Kidney (tissue), 14 donors: ENCODE results near the gene COL9A2. TPM values are rescaled to one million over a fixed set of nuclear protein-coding genes. Genes with fewer than 3 reads are reported as not detected.

Experiments used
- DNase-seq, 5 donors: peaks; one replicate each; pipeline ENCODE4 v3.0.0-alpha.2; 2013 to 2020
- FAIRE-seq: peaks from 2 replicates; lab custom pipeline; 2012; peaks lifted over from hg19 to GRCh38; lab: Jason Lieb, UNC
- H3K27ac ChIP-seq, 2 donors: one replicate each; pipeline ENCODE4 v1.7.0; 2013; ENCODE audit warnings: low read depth in 2 of 2, low read length in 2 of 2, inconsistent platforms in 1 of 2
- H3K27me3 ChIP-seq: one replicate; pipeline ENCODE4 v1.7.1; 2013; ENCODE audit warnings: low read length, inconsistent platforms; ENCODE audit not compliant: control insufficient read depth, insufficient read depth
- H3K36me3 ChIP-seq, 3 donors: one replicate each; pipeline versions ENCODE4 v1.7.0 to v1.7.1; 2013; ENCODE audit warnings: low read length in 3 of 3, control low read depth in 1 of 3, inconsistent platforms in 1 of 3; ENCODE audit not compliant: insufficient read depth in 3 of 3, control insufficient read depth in 2 of 3
- H3K4me1 ChIP-seq, 3 donors: one replicate each; pipeline versions ENCODE4 v1.7.0 to v1.7.1; 2013; ENCODE audit warnings: low read length in 3 of 3, inconsistent platforms in 1 of 3, low read depth in 1 of 3; ENCODE audit not compliant: control insufficient read depth in 2 of 3, insufficient read depth in 2 of 3
- H3K4me3 ChIP-seq, 3 donors: one replicate each; pipeline versions ENCODE4 v1.7.0 to v1.8.1; 2013; ENCODE audit warnings: low read length in 3 of 3, control low read depth in 1 of 3, inconsistent platforms in 1 of 3
- H3K9ac ChIP-seq, 3 donors: one replicate each; pipeline versions ENCODE4 v1.7.0 to v1.7.1; 2013; ENCODE audit warnings: low read length in 3 of 3, control low read depth in 1 of 3, inconsistent platforms in 1 of 3
- H3K9me3 ChIP-seq, 3 donors: one replicate each; pipeline versions ENCODE4 v1.7.0 to v1.7.1; 2013; ENCODE audit warnings: low read length in 3 of 3, control low read depth in 1 of 3, inconsistent platforms in 1 of 3; ENCODE audit not compliant: control insufficient read depth in 2 of 3, insufficient read depth in 1 of 3
- CTCF ChIP-seq: IDR thresholded peaks from 3 replicates; pipeline ENCODE4 v1.5.1; 2012; ENCODE audit warnings: mild to moderate bottlenecking, moderate library complexity, borderline replicate concordance; ENCODE audit not compliant: insufficient read depth; ENCODE audit errors: extremely low read depth
- intact Hi-C: fragments of 100-400 bp; cut with DNase I; formaldehyde crosslinking; loops from one replicate; pipeline ENCODE4 v1.11.1; 2022
- polyA plus RNA-seq: library from polyadenylated mRNA; stranded (reverse); fragments of 350-450 nt; fragmentation: Illumina TruSeq; extraction: RNeasy Lipid Tissue Mini Kit (QIAGEN cat#74804); gene quantifications from one replicate; pipeline ENCODE4 v1.2.3, GENCODE V29; 2014; ENCODE audit warnings: low read depth, low replicate concordance; ENCODE audit not compliant: insufficient read depth
- total RNA-seq: library from RNA; stranded (reverse); fragmentation: NEBNext Ultra II Directional; extraction: Animal tissue kit (Norgen Biotek cat#: 25700); gene quantifications from one replicate; pipeline ENCODE4 v1.2.1, GENCODE V29; 2021
- donor health status: control.
- donor health status: control.
- donor health status: control.
- donor health status: control.
- donor health status: control.
- donor health status: DM: yes; HTN: yes; CAD: no.
- donor health status: Normal renal cell carcinoma (clear cell type).

The COL9A2 gene
- total and polyA plus RNA-seq, 2 donors from 2014 or later = 13.8 to 16.6 TPM

- no peak overlapping the region for H3K4me3 ChIP-seq
- DNase-seq = no peak
- H3K27ac ChIP-seq = no peak overlapping the region
- no peak overlapping the region for H3K9ac ChIP-seq
- no peaks in the 10 kb centered on the region for H3K36me3 ChIP-seq
- no peaks in the 10 kb centered on the region for H3K27me3 ChIP-seq
- no peaks in the 10 kb centered on the region for H3K9me3 ChIP-seq
- H3K4me1 ChIP-seq = peaks cover 0 to 10% (median 0%) of the 10 kb centered on the region in 3 donors
- intact Hi-C loops = no loop called here
- no peak for TF ChIP-seq CTCF
- FAIRE-seq = no peak
Measured at GRCh38 chr1:40318476-40318875, 1.4 kb upstream of the COL9A2 start.

- H3K27ac ChIP-seq = no peak overlapping the region
- no peaks in the 10 kb centered on the region for H3K27me3 ChIP-seq
- H3K9me3 ChIP-seq = no peaks in the 10 kb centered on the region
- TF ChIP-seq CTCF = no peak
- H3K4me1 ChIP-seq = peaks cover 0 to 10% (median 0%) of the 10 kb centered on the region in 3 donors
- intact Hi-C loops = no loop called here
- H3K36me3 ChIP-seq = no peaks in the 10 kb centered on the region
- DNase-seq (peak in 1 of 5 donors; percentile 8), FAIRE-seq (no peak)
- peak overlapping the region in 1 of 3 donors; percentile 46 for H3K4me3 ChIP-seq
- no peak overlapping the region for H3K9ac ChIP-seq
Measured at GRCh38 chr1:40317394-40318074, 448 bp upstream of the COL9A2 start.

GRCh38 chr1:40315795-40316594, 1.1 kb downstream of the COL9A2 start:
- no peak overlapping the region for H3K27ac ChIP-seq
- H3K27me3 ChIP-seq = no peaks in the 10 kb centered on the region
- DNase-seq (peak in 4 of 5 donors; percentile 74 to 85 (median 82)), FAIRE-seq (no peak)
- intact Hi-C loops = no loop called here
- no peaks in the 10 kb centered on the region for H3K36me3 ChIP-seq
- H3K9ac ChIP-seq = peak overlapping the region in 1 of 3 donors; percentile 19
- peak overlapping the region; percentile 20 to 61 (median 47) for H3K4me3 ChIP-seq
- no peaks in the 10 kb centered on the region for H3K9me3 ChIP-seq
- TF ChIP-seq CTCF = no peak
- peaks cover 0 to 10% (median 0%) of the 10 kb centered on the region in 3 donors for H3K4me1 ChIP-seq
